ENCODE data around the gene DCTN2. TPM values are rescaled to one million over a fixed set of nuclear protein-coding genes. Genes with fewer than 3 reads are reported as not detected.
A peak's percentile ranks its signal among the peaks of the same experiment; 100 is the strongest.

DCTN2 gene
- polyA plus RNA-seq, 2 of the 4 experiments (the other 2 are of a cell fraction), result 169 to 211 TPM

- CTCF ChIA-PET, result interaction anchor here (0.6 to 1.9 kb wide), 8 partner anchors 9 to 282 kb away, joined by 3 to 7 read pairs (median 4); no protein-coding TSS in a partner anchor
These were observed 22.0 kb downstream of the DCTN2 start for GRCh38 chr12:57524814-57525614.

DNA sequence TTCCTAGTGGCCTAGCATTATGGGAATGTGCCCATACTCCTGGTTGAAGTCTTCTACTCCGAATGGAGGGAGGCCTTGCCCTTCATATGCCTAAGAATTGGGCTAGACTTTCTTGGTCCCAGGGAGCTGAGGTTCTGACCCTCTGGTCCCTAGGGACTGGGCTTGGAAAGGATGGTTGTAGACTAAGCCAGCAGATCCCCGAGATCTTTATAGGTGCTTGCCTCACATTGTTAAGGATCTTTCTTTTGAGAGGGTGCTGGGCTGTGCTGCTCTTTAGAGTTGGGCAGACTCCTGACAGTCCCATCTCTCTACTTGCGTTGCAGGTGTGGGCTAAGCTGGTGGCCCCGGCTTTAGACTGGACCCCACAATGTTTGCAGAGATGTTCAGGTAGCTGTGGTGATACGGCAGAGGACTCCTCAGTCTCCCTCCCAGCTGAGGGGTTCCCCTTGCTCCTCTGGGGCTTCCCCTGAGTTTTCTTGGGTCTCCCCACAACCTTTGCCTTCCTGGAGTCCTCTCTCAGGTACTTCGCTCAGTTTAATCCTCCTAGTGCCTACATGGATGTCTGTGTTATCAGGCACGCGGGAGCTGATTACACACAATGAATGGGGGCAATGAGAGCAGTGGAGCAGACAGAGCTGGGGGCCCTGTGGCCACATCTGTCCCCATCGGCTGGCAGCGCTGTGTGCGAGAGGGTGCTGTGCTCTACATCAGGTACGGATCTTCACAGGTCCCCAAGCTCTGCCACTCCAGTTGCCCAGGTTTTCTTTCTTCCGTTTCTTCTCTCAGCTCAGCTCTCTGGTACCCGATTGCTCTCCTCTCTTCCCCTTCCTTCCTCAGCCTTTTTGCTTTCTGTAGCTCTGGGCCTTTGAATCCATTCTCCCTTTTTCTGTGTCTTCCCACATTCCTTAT, 23.0 kb downstream of the DCTN2 start:
- 90% methylated on average over 14 of the region's 14 CpGs for WGBS (ENCODE audit: missing lambda C conversion rate)
- Histone ChIP-seq H3K4me1 (peaks cover 37% of the 10 kb centered on the region), H3K27ac (peak overlapping the region; percentile 95 to 98), H3K4me2 (peak overlapping the region; percentile 92), H3K4me3 (peak overlapping the region; percentile 70), H3K9me3 (no peaks in the 10 kb centered on the region)
- FAIRE-seq (no peak), ATAC-seq (no peak), DNase-seq (ENCODE audit: low read depth in 1 of 2, low spot score in 1 of 2) (no peak)
- ChIA-PET CTCF (interaction anchor here (0.6 to 1.7 kb wide), 12 partner anchors 9 to 281 kb away, joined by 3 to 6 read pairs (median 4); no protein-coding TSS in a partner anchor), POLR2A (interaction anchor here (1.2 to 1.3 kb wide), 2 partner anchors 9 to 97 kb away, joined by 3 to 5 read pairs; no protein-coding TSS in a partner anchor)
- TF ChIP-seq RCOR1 (IDR thresholded peaks at IDR 0.05; ENCODE audit: low read depth, low read length) (no peak), ZSCAN20 (CRISPR knock-in tag; IDR thresholded peaks at IDR 0.05) (no peak), CHD4 (IDR thresholded peaks at IDR 0.05; ENCODE audit: borderline replicate concordance) (no peak), RARB (CRISPR knock-in tag; IDR thresholded peaks at IDR 0.05) (no peak), JUNB (IDR thresholded peaks at IDR 0.05) (no peak), SREBF2 (IDR thresholded peaks at IDR 0.05) (no peak), KDM1A (IDR thresholded peaks at IDR 0.05; ENCODE audit: low read depth) (no peak), RAD21 (conservative IDR thresholded peaks at IDR 0.05 in 1 of 2, IDR thresholded peaks at IDR 0.05 in 1 of 2) (no peak), TP53 (CRISPR knock-in tag; IDR thresholded peaks at IDR 0.05) (no peak), CHD2 (IDR thresholded peaks at IDR 0.05; ENCODE audit: low read length, partially characterized antibody) (no peak)
- TF ChIP-seq, protein P1, sequence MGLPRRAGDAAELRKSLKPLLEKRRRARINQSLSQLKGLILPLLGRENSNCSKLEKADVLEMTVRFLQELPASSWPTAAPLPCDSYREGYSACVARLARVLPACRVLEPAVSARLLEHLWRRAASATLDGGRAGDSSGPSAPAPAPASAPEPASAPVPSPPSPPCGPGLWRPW (IDR thresholded peaks at IDR 0.05), result no peak

More at GRCh38 chr12:57524814-57525614, 22.0 kb downstream of the DCTN2 start:
- TF ChIP-seq, protein P1 (IDR thresholded peaks at IDR 0.05), result no peak
- TF ChIP-seq, protein P2, sequence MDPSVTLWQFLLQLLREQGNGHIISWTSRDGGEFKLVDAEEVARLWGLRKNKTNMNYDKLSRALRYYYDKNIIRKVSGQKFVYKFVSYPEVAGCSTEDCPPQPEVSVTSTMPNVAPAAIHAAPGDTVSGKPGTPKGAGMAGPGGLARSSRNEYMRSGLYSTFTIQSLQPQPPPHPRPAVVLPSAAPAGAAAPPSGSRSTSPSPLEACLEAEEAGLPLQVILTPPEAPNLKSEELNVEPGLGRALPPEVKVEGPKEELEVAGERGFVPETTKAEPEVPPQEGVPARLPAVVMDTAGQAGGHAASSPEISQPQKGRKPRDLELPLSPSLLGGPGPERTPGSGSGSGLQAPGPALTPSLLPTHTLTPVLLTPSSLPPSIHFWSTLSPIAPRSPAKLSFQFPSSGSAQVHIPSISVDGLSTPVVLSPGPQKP (IDR thresholded peaks at IDR 0.05; ENCODE audit: low read depth, low read length), result no peak
- TF ChIP-seq HOXA7 (CRISPR knock-in tag; IDR thresholded peaks at IDR 0.05), result no peak
- no peak for TF ChIP-seq RCOR1 (IDR thresholded peaks at IDR 0.05; ENCODE audit: low read depth, low read length)
- no peak for TF ChIP-seq ZSCAN20 (CRISPR knock-in tag; IDR thresholded peaks at IDR 0.05)
- no peak for TF ChIP-seq ZFP36 (IDR thresholded peaks at IDR 0.05; ENCODE audit: borderline replicate concordance, partially characterized antibody)
- no peak for TF ChIP-seq HOXB5 (CRISPR knock-in tag; IDR thresholded peaks at IDR 0.05)
- no peak for TF ChIP-seq RARB (CRISPR knock-in tag; IDR thresholded peaks at IDR 0.05)
- TF ChIP-seq MAZ (IDR thresholded peaks at IDR 0.05; ENCODE audit: borderline replicate concordance, low read depth, low read length), result no peak
- TF ChIP-seq FOSL2 (IDR thresholded peaks at IDR 0.05), result no peak
- no peak for TF ChIP-seq FOSL2 (CRISPR knock-in tag; IDR thresholded peaks at IDR 0.05)
- no peak for TF ChIP-seq RFX5 (IDR thresholded peaks at IDR 0.05)
- TF ChIP-seq USF2 (IDR thresholded peaks at IDR 0.05), result no peak
- no peak for TF ChIP-seq EHF (CRISPR knock-in tag; IDR thresholded peaks at IDR 0.05)
- TF ChIP-seq, protein P3, sequence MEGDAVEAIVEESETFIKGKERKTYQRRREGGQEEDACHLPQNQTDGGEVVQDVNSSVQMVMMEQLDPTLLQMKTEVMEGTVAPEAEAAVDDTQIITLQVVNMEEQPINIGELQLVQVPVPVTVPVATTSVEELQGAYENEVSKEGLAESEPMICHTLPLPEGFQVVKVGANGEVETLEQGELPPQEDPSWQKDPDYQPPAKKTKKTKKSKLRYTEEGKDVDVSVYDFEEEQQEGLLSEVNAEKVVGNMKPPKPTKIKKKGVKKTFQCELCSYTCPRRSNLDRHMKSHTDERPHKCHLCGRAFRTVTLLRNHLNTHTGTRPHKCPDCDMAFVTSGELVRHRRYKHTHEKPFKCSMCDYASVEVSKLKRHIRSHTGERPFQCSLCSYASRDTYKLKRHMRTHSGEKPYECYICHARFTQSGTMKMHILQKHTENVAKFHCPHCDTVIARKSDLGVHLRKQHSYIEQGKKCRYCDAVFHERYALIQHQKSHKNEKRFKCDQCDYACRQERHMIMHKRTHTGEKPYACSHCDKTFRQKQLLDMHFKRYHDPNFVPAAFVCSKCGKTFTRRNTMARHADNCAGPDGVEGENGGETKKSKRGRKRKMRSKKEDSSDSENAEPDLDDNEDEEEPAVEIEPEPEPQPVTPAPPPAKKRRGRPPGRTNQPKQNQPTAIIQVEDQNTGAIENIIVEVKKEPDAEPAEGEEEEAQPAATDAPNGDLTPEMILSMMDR (IDR thresholded peaks at IDR 0.05), result no peak
- TF ChIP-seq CBX8 (IDR thresholded peaks at IDR 0.05), result no peak
- no peak for TF ChIP-seq MYC (IDR thresholded peaks at IDR 0.05; ENCODE audit: borderline replicate concordance, low read length)
- no peak for TF ChIP-seq E2F6 (IDR thresholded peaks at IDR 0.05; ENCODE audit: borderline replicate concordance, low read depth)
- TF ChIP-seq POLR2AphosphoS2 (conservative IDR thresholded peaks at IDR 0.05; ENCODE audit: low read length), result no peak
- TF ChIP-seq FOSB (CRISPR knock-in tag; IDR thresholded peaks at IDR 0.05), result no peak
- TF ChIP-seq TFCP2L1 (CRISPR knock-in tag; IDR thresholded peaks at IDR 0.05), result no peak
- Histone ChIP-seq H3K4me1 (peaks cover 36% of the 10 kb centered on the region), H3K27ac (no peak overlapping the region), H3K9me3 (no peaks in the 10 kb centered on the region), H3K4me2 (peak overlapping the region; percentile 92), H3K4me3 (no peak overlapping the region)
- ATAC-seq (no peak), FAIRE-seq (no peak), DNase-seq (ENCODE audit: low read depth in 1 of 2, low spot score in 1 of 2) (no peak)
- POLR2A ChIA-PET, result no interaction called here
- WGBS (ENCODE audit: missing lambda C conversion rate), result 68% methylated on average over 10 of the region's 11 CpGs

All from A549 (cell line).